ENCODE measurements around the gene GAL.

The GAL gene

DNA sequence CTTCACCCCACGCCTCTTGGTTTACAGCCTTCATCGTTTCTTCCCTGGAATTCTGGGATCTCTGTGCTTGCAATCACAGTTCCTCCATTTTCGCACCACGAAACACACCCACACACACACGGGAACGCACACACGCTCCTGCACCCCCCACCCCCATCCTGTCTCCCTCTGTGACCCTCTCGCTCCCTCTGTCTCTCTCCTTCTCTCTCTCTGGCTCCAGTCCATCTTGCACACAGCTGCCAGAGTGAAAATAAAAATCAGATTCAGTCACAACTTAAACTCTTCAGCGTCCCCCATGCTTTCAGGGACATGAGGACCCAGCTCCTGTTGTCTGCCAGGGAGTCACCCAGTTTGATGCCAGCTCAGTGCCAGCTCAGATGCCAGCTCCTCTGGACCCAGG is 3.0 kb downstream of the GAL start:
- no peak overlapping the region for H3K27ac ChIP-seq (ENCODE audit: insufficient read depth in 1 of 2, low read depth in 1 of 2, low read length in 2 of 2, poor library complexity in 1 of 2, severe bottlenecking in 2 of 2)
- H3K4me3 ChIP-seq (ENCODE audit: control insufficient read depth in 1 of 7, extremely low read depth in 1 of 7, insufficient read depth in 4 of 7, low read depth in 2 of 7, low read length in 6 of 7), result no peak overlapping the region
- peaks cover 11 to 75% (median 31%) of the 10 kb centered on the region in 5 experiments for H3K27me3 ChIP-seq (replicated peaks in 2 of 5; ENCODE audit: control insufficient read depth in 4 of 5, insufficient read depth in 5 of 5, low read length in 4 of 5)
- H3K4me1 ChIP-seq (ENCODE audit: control extremely low read depth in 1 of 4, control insufficient read depth in 4 of 4, insufficient read depth in 4 of 4, low read length in 3 of 4), result peaks cover 0 to 21% (median 14%) of the 10 kb centered on the region in 4 experiments
- H3K9me3 ChIP-seq (ENCODE audit: control extremely low read depth in 1 of 5, control insufficient read depth in 4 of 5, insufficient read depth in 2 of 5, low read depth in 1 of 5, low read length in 4 of 5), result no peaks in the 10 kb centered on the region
- H3K36me3 ChIP-seq (ENCODE audit: control insufficient read depth in 4 of 4, insufficient read depth in 4 of 4, low read length in 3 of 4), result no peaks in the 10 kb centered on the region
- ChIA-PET CTCF (no interaction called here), POLR2A (no interaction called here)
- no peak for DNase-seq
- WGBS (ENCODE audit: insufficient coverage), result 93% methylated on average over 8 of the region's 9 CpGs

DNA sequence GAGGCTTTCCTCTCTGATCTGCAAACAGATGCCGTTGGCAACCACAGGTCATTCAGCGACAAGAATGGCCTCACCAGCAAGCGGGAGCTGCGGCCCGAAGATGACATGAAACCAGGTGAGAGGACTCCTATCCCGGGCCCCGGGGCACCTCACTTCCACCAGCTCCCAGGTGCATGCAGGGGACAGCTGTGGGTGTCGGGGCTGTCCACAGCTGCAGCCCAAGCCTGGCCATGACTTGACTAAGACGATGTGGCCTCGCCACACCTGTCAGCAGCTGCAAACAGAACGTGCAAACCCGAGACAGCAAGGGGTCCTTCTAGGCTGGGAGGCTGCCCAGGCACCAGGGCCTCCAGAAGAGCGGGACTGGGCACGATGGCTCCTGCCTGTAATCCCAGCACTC is 3.6 kb downstream of the GAL start:
- ChIA-PET CTCF (interaction anchor here (1.5 kb wide), 1 partner anchor 13 kb away, joined by 3 read pairs; no protein-coding TSS in a partner anchor), POLR2A (interaction anchor here (1.0 kb wide), 1 partner anchor 38 kb away, joined by 4 read pairs; no protein-coding TSS in a partner anchor)
- H3K4me1 ChIP-seq (ENCODE audit: control extremely low read depth in 1 of 4, control insufficient read depth in 4 of 4, insufficient read depth in 4 of 4, low read length in 3 of 4), result peaks cover 0 to 20% (median 14%) of the 10 kb centered on the region in 4 experiments
- H3K36me3 ChIP-seq (ENCODE audit: control insufficient read depth in 4 of 4, insufficient read depth in 4 of 4, low read length in 3 of 4), result no peaks in the 10 kb centered on the region
- H3K27ac ChIP-seq (ENCODE audit: insufficient read depth in 1 of 2, low read depth in 1 of 2, low read length in 2 of 2, poor library complexity in 1 of 2, severe bottlenecking in 2 of 2), result no peak overlapping the region
- no peak overlapping the region for H3K4me3 ChIP-seq (ENCODE audit: control insufficient read depth in 1 of 7, extremely low read depth in 1 of 7, insufficient read depth in 4 of 7, low read depth in 2 of 7, low read length in 6 of 7)
- peaks cover 9 to 69% (median 28%) of the 10 kb centered on the region in 5 experiments for H3K27me3 ChIP-seq (replicated peaks in 2 of 5; ENCODE audit: control insufficient read depth in 4 of 5, insufficient read depth in 5 of 5, low read length in 4 of 5)
- DNase-seq, result no peak
- H3K9me3 ChIP-seq (ENCODE audit: control extremely low read depth in 1 of 5, control insufficient read depth in 4 of 5, insufficient read depth in 2 of 5, low read depth in 1 of 5, low read length in 4 of 5), result no peaks in the 10 kb centered on the region
- WGBS (ENCODE audit: insufficient coverage), result 95% methylated on average over 12 of the region's 14 CpGs

DNA sequence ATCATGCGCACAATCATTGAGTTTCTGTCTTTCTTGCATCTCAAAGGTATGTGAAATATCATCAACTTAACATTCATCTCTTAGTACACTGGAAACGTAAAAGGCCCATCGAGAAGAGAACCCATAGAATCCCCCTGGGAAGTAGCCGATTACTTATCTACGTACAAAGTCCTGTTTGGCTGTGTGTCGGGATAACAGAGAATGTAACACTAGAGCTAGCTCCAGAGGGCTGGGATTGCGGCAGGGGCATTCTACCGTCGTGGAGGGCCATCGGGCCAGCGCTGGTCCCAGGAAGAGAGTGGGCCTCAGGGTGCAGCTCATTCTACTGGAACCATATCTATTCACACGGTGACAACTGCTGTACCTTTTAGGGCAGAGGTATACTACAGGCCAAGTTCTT is 4.5 kb downstream of the GAL start:
- no peak overlapping the region for H3K4me3 ChIP-seq (ENCODE audit: control insufficient read depth in 1 of 7, extremely low read depth in 1 of 7, insufficient read depth in 4 of 7, low read depth in 2 of 7, low read length in 6 of 7)
- peaks cover under 1 to 60% (median 22%) of the 10 kb centered on the region in 5 experiments for H3K27me3 ChIP-seq (replicated peaks in 2 of 5; ENCODE audit: control insufficient read depth in 4 of 5, insufficient read depth in 5 of 5, low read length in 4 of 5)
- WGBS (ENCODE audit: insufficient coverage), result 97% methylated on average over 12 of the region's 12 CpGs
- no peaks in the 10 kb centered on the region for H3K36me3 ChIP-seq (ENCODE audit: control insufficient read depth in 4 of 4, insufficient read depth in 4 of 4, low read length in 3 of 4)
- CTCF ChIA-PET, result interaction anchor here (1.5 kb wide), 1 partner anchor 13 kb away, joined by 3 read pairs; no protein-coding TSS in a partner anchor
- H3K9me3 ChIP-seq (ENCODE audit: control extremely low read depth in 1 of 5, control insufficient read depth in 4 of 5, insufficient read depth in 2 of 5, low read depth in 1 of 5, low read length in 4 of 5), result no peaks in the 10 kb centered on the region
- POLR2A ChIA-PET, result interaction anchor here (1.0 kb wide), 1 partner anchor 39 kb away, joined by 4 read pairs; no protein-coding TSS in a partner anchor
- DNase-seq, result no peak
- peaks cover 0 to 20% (median 14%) of the 10 kb centered on the region in 4 experiments for H3K4me1 ChIP-seq (ENCODE audit: control extremely low read depth in 1 of 4, control insufficient read depth in 4 of 4, insufficient read depth in 4 of 4, low read length in 3 of 4)
- no peak overlapping the region for H3K27ac ChIP-seq (ENCODE audit: insufficient read depth in 1 of 2, low read depth in 1 of 2, low read length in 2 of 2, poor library complexity in 1 of 2, severe bottlenecking in 2 of 2)

DNA sequence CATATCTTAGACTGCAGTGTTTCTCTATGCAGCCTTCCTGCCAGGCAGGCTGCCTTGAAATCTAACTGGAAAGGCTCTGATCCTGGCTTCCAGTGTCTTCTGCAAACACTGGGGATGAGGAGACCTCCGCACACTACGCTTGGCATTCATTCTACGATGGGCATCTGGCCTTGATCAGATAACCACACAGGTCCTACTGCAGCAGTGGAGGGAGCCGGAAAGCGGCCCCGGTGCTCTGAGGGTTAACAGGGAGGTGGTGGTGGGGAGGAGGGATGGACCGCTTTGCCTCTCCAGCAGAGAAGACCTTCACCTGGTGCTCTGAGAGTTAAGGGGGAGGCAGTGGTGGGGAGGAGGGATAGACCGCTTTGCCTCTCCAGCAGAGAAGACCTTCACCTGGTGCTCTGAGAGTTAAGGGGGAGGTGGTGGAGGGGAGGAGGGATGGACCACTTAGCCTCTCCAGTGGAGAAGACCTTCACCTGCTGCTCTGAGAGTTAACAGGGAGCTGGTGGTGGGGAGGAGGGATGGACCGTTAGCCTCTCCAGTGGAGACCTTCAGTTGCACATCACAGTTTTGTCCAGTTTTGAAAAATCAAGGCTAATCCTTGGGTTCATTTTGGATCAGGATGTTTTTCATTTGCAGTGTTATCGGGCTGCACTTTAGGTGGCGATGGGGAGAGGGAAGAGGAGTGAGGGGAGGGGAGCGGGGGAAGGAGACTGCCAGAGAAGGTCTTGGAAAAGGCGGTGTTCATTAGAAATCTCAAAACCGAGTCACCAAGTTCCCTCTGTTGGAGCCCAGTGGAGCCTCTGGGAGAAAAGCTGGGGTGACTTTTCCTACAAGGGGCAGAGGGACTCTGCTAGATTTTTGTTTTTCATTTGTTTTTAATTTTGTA is 5.6 kb downstream of the GAL start:
- Histone ChIP-seq H3K27me3 (replicated peaks in 2 of 5; ENCODE audit: control insufficient read depth in 4 of 5, insufficient read depth in 5 of 5, low read length in 4 of 5) (peaks cover 0 to 49% (median 19%) of the 10 kb centered on the region in 5 experiments), H3K36me3 (ENCODE audit: control insufficient read depth in 4 of 4, insufficient read depth in 4 of 4, low read length in 3 of 4) (no peaks in the 10 kb centered on the region), H3K27ac (ENCODE audit: insufficient read depth in 1 of 2, low read depth in 1 of 2, low read length in 2 of 2, poor library complexity in 1 of 2, severe bottlenecking in 2 of 2) (no peak overlapping the region), H3K4me3 (ENCODE audit: control insufficient read depth in 1 of 7, extremely low read depth in 1 of 7, insufficient read depth in 4 of 7, low read depth in 2 of 7, low read length in 6 of 7) (no peak overlapping the region), H3K9me3 (ENCODE audit: control extremely low read depth in 1 of 5, control insufficient read depth in 4 of 5, insufficient read depth in 2 of 5, low read depth in 1 of 5, low read length in 4 of 5) (no peaks in the 10 kb centered on the region), H3K4me1 (ENCODE audit: control extremely low read depth in 1 of 4, control insufficient read depth in 4 of 4, insufficient read depth in 4 of 4, low read length in 3 of 4) (peaks cover 0 to 9% (median 6%) of the 10 kb centered on the region in 4 experiments)
- ChIA-PET POLR2A (interaction anchor here (1.2 kb wide), 1 partner anchor 15 kb away, joined by 4 read pairs; no protein-coding TSS in a partner anchor), CTCF (interaction anchor here (1.3 kb wide), 1 partner anchor 13 kb away, joined by 4 read pairs; no protein-coding TSS in a partner anchor)
- WGBS (ENCODE audit: insufficient coverage), result 75% methylated on average over 12 of the region's 14 CpGs
- no peak for DNase-seq

DNA sequence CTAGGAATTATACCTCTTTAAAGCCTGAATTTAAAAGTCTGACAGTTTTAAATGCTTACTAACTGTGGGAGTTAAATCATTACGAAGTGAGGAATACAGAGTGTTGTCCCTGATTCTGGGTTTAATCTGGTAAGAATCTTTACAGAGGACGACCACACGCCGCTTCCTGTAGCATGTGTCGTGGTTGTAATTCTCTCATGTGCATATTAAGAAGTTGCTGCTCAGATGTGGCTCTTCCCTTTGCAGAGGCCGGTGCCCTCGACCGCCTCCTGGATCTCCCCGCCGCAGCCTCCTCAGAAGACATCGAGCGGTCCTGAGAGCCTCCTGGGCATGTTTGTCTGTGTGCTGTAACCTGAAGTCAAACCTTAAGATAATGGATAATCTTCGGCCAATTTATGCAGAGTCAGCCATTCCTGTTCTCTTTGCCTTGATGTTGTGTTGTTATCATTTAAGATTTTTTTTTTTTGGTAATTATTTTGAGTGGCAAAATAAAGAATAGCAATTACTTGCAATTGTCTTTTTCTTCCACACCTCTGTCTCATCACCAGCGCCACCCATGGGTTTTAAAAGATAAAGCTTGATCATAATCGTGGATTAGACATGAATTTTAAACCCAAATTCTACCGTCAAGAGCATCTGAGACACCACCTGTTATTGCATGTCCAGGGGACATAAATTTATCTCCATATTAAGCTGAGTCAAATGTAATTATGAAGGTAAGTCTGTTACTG is 6.5 kb downstream of the GAL start:
- Histone ChIP-seq H3K36me3 (ENCODE audit: control insufficient read depth in 4 of 4, insufficient read depth in 4 of 4, low read length in 3 of 4) (no peaks in the 10 kb centered on the region), H3K4me1 (ENCODE audit: control extremely low read depth in 1 of 4, control insufficient read depth in 4 of 4, insufficient read depth in 4 of 4, low read length in 3 of 4) (peaks cover 0 to 7% (median 3%) of the 10 kb centered on the region in 4 experiments), H3K27me3 (replicated peaks in 2 of 5; ENCODE audit: control insufficient read depth in 4 of 5, insufficient read depth in 5 of 5, low read length in 4 of 5) (peaks cover 0 to 40% (median 12%) of the 10 kb centered on the region in 5 experiments), H3K4me3 (ENCODE audit: control insufficient read depth in 1 of 7, extremely low read depth in 1 of 7, insufficient read depth in 4 of 7, low read depth in 2 of 7, low read length in 6 of 7) (no peak overlapping the region), H3K9me3 (ENCODE audit: control extremely low read depth in 1 of 5, control insufficient read depth in 4 of 5, insufficient read depth in 2 of 5, low read depth in 1 of 5, low read length in 4 of 5) (peaks cover 0 to 2% (median under 1%) of the 10 kb centered on the region in 5 experiments), H3K27ac (ENCODE audit: insufficient read depth in 1 of 2, low read depth in 1 of 2, low read length in 2 of 2, poor library complexity in 1 of 2, severe bottlenecking in 2 of 2) (no peak overlapping the region)
- ChIA-PET POLR2A (interaction anchor here (0.6 to 1.2 kb wide), 2 partner anchors 14 to 43 kb away, joined by 3 to 4 read pairs; no protein-coding TSS in a partner anchor), CTCF (interaction anchor here (1.3 kb wide), 1 partner anchor 12 kb away, joined by 4 read pairs; no protein-coding TSS in a partner anchor)
- WGBS (ENCODE audit: insufficient coverage), result 53% methylated on average over 8 of the region's 16 CpGs
- peak; percentile 26 to 77 (median 68) for DNase-seq

DNA sequence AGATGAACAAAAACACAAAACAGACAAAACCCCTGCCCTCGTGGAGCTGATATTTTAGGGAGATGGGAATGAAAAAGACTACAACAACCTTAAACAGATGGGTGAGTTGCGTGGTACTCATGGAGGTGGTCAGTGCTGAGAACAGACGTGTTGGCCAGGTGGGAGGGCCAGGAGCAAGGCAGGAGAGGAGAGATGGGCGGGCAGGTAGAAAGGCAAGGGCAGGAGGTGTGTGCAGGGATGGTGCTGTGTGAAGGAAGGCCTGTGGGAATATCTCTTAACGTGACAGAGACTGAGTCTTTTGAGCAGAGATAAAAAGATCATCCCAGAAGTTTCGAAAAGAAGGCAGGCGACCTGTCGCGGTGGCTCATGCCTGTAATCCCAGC is 7.0 kb downstream of the GAL start:
- CTCF ChIA-PET, result interaction anchor here (1.3 kb wide), 1 partner anchor 12 kb away, joined by 4 read pairs; no protein-coding TSS in a partner anchor
- Histone ChIP-seq H3K27me3 (replicated peaks in 2 of 5; ENCODE audit: control insufficient read depth in 4 of 5, insufficient read depth in 5 of 5, low read length in 4 of 5) (peaks cover 0 to 35% (median 7%) of the 10 kb centered on the region in 5 experiments), H3K36me3 (ENCODE audit: control insufficient read depth in 4 of 4, insufficient read depth in 4 of 4, low read length in 3 of 4) (no peaks in the 10 kb centered on the region)

More for the DNA sequence above, 7.0 kb downstream of the GAL start:
- H3K4me3 ChIP-seq (ENCODE audit: control insufficient read depth in 1 of 7, extremely low read depth in 1 of 7, insufficient read depth in 4 of 7, low read depth in 2 of 7, low read length in 6 of 7), result no peak overlapping the region
- no peak for DNase-seq
- peaks cover 0 to 7% (median 3%) of the 10 kb centered on the region in 4 experiments for H3K4me1 ChIP-seq (ENCODE audit: control extremely low read depth in 1 of 4, control insufficient read depth in 4 of 4, insufficient read depth in 4 of 4, low read length in 3 of 4)
- WGBS (ENCODE audit: insufficient coverage), result 94% methylated on average over 8 of the region's 9 CpGs
- no peak overlapping the region for H3K27ac ChIP-seq (ENCODE audit: insufficient read depth in 1 of 2, low read depth in 1 of 2, low read length in 2 of 2, poor library complexity in 1 of 2, severe bottlenecking in 2 of 2)
- POLR2A ChIA-PET, result interaction anchor here (0.6 to 1.2 kb wide), 3 partner anchors 11 to 44 kb away, joined by 3 to 6 read pairs (median 4); no protein-coding TSS in a partner anchor
- H3K9me3 ChIP-seq (ENCODE audit: control extremely low read depth in 1 of 5, control insufficient read depth in 4 of 5, insufficient read depth in 2 of 5, low read depth in 1 of 5, low read length in 4 of 5), result peaks cover 0 to 6% (median 2%) of the 10 kb centered on the region in 5 experiments
